Adrenal gland (tissue), 12 donors: ENCODE measurements around the gene DGKQ. TPM values are rescaled to one million over a fixed set of nuclear protein-coding genes. Genes with fewer than 3 reads are reported as not detected.
"Not testable (repeated sequence)": the region's sequence is repeated elsewhere in the genome, so short reads cannot be mapped to it uniquely, and the experiment has no call there.

Source experiments
- DNase-seq, 7 donors: peaks; one replicate each; pipeline ENCODE4 v3.0.0-alpha.2; 2019 to 2020
- H3K27ac ChIP-seq, 5 donors: fragments of 200-600 bp; sonication (generic) in 4 of 5; 1 replicate in 3 of 5; 2 replicates in 2 of 5; pipeline versions ENCODE4 v1.5.1 to v1.8.0; 2016 to 2020; ENCODE audit warnings: mild to moderate bottlenecking in 1 of 5
- H3K27me3 ChIP-seq: fragments of 200-600 bp; 2 replicates; pipeline ENCODE4 v1.8.0; 2021
- H3K36me3 ChIP-seq, 2 donors: fragments of 200-600 bp; replicated peaks in 1 of 2; 1 replicate in 1 of 2; 2 replicates in 1 of 2; pipeline versions ENCODE4 v1.5.1 to v1.8.0; 2018 to 2022
- H3K4me1 ChIP-seq, 2 donors: fragments of 200-600 bp; replicated peaks in 1 of 2; 1 replicate in 1 of 2; 2 replicates in 1 of 2; pipeline versions ENCODE4 v1.5.1 to v1.8.0; 2018 to 2021
- H3K4me3 ChIP-seq, 4 donors: fragments of 200-600 bp; sonication (generic) in 3 of 4; one replicate each; pipeline ENCODE4 v1.5.1; 2016 to 2018
- H3K9me3 ChIP-seq, 3 donors: fragments of 200-600 bp; sonication (generic) in 1 of 3; replicated peaks in 1 of 3; 1 replicate in 2 of 3; 2 replicates in 1 of 3; pipeline versions ENCODE4 v1.5.1 to v1.8.0; 2016 to 2021
- POLR2A ChIP-seq, 2 donors: fragments of 450-650 bp; IDR thresholded peaks; one replicate each; pipeline ENCODE4 v1.6.1; 2017; ENCODE audit warnings: antibody characterized with exemption in 2 of 2, mild to moderate bottlenecking in 2 of 2, moderate library complexity in 1 of 2
- WGBS, 4 donors: extraction: QIAGEN DNeasy Blood & Tissue Kit in 2 of 4; methylation state at CpG; one replicate each; pipeline versions ENCODE4 v1.1.5 to v1.1.7; 2013 to 2017; 5-methylcytosine and 5-hydroxymethylcytosine counted together
- intact Hi-C, 2 donors: fragments of 100-400 bp; cut with DNase I; formaldehyde crosslinking; loops; one replicate each; pipeline versions ENCODE4 v1.14.1 to v1.15.0; 2022 to 2023
- polyA plus RNA-seq, 3 donors: library from polyadenylated mRNA; stranded (reverse); fragments of 200-250 nt in 2 of 3; fragments of 350-450 nt in 1 of 3; fragmentation: Illumina TruSeq in 1 of 3; extraction: RNeasy Lipid Tissue Mini Kit (QIAGEN cat#74804) in 1 of 3; gene quantifications; one replicate each; pipeline ENCODE4 v1.2.3, GENCODE V29; 2013 to 2014
- total RNA-seq, 9 donors: library from RNA; depleted of rRNA in 4 of 9; stranded (reverse); fragments of >200 nt in 4 of 9; fragments of 120-200 nt in 1 of 9; fragmentation: NEBNext Ultra II Directional in 1 of 9; extraction: Animal tissue kit (Norgen Biotek cat#: 25700) in 1 of 9; gene quantifications; one replicate each; pipeline versions ENCODE4 v1.1.0 to v1.2.4, GENCODE V29; 2013 to 2023
- TF ChIP-seq, protein P1 (sequence below), 6 experiments: fragments of 450-650 bp in 4 of 6; fragments of 200-600 bp in 2 of 6; sonication (generic) in 1 of 6; IDR thresholded peaks; 1 replicate in 5 of 6; 2 replicates in 1 of 6; pipeline versions ENCODE4 v1.5.1 to v1.8.0; 2016 to 2021; ENCODE audit warnings: antibody characterized with exemption in 6 of 6, mild to moderate bottlenecking in 2 of 6, moderate library complexity in 1 of 6
- donor health status: healthy with polysubstance abuse.
- donor health status: Bipolar disorder and iron deficiency.
- donor health status: DM: yes; HTN: yes; CAD: no.
- donor health status: DM: no; HTN: no; CAD: no.
- donor health status: DM: no; HTN: no; CAD: no.
- donor health status: DM: yes; HTN: yes; CAD: no.

DGKQ gene
- total and polyA plus RNA-seq, 12 donors: 0.55 to 16.5 (median 12.5) TPM

GRCh38 chr4:947491-947971 is 25.8 kb downstream of the DGKQ start:
- Histone ChIP-seq H3K9me3 (no peaks in the 10 kb centered on the region), H3K4me1 (peaks cover 0 to 3% of the 10 kb centered on the region in 2 donors), H3K27ac (no peak overlapping the region), H3K36me3 (no peaks in the 10 kb centered on the region), H3K27me3 (no peaks in the 10 kb centered on the region), H3K4me3 (no peak overlapping the region)
- intact Hi-C loops: no loop called here
- TF ChIP-seq, protein P1, sequence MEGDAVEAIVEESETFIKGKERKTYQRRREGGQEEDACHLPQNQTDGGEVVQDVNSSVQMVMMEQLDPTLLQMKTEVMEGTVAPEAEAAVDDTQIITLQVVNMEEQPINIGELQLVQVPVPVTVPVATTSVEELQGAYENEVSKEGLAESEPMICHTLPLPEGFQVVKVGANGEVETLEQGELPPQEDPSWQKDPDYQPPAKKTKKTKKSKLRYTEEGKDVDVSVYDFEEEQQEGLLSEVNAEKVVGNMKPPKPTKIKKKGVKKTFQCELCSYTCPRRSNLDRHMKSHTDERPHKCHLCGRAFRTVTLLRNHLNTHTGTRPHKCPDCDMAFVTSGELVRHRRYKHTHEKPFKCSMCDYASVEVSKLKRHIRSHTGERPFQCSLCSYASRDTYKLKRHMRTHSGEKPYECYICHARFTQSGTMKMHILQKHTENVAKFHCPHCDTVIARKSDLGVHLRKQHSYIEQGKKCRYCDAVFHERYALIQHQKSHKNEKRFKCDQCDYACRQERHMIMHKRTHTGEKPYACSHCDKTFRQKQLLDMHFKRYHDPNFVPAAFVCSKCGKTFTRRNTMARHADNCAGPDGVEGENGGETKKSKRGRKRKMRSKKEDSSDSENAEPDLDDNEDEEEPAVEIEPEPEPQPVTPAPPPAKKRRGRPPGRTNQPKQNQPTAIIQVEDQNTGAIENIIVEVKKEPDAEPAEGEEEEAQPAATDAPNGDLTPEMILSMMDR (IDR thresholded peaks at IDR 0.05): no peak
- no peak for TF ChIP-seq POLR2A (IDR thresholded peaks at IDR 0.05)
- 90 to 95% (median 94%) methylated on average over 13 to 19 of the region's 19 CpGs for WGBS, 4 donors
- DNase-seq: peak in 2 of 7 donors; percentile 7 to 13

GRCh38 chr4:946517-947471 is 26.6 kb downstream of the DGKQ start:
- H3K4me1 ChIP-seq: peaks cover 0 to 3% of the 10 kb centered on the region in 2 donors
- no peaks in the 10 kb centered on the region for H3K36me3 ChIP-seq
- intact Hi-C loops: no loop called here
- 78 to 90% (median 83%) methylated on average over 54 to 62 of the region's 62 CpGs for WGBS, 4 donors
- no peak overlapping the region for H3K4me3 ChIP-seq
- no peaks in the 10 kb centered on the region for H3K9me3 ChIP-seq
- peak in 1 of 7 donors; percentile 11 for DNase-seq
- no peaks in the 10 kb centered on the region for H3K27me3 ChIP-seq
- H3K27ac ChIP-seq: no peak overlapping the region
- TF ChIP-seq, protein P1 (IDR thresholded peaks at IDR 0.05): no peak
- no peak for TF ChIP-seq POLR2A (IDR thresholded peaks at IDR 0.05)

DNA sequence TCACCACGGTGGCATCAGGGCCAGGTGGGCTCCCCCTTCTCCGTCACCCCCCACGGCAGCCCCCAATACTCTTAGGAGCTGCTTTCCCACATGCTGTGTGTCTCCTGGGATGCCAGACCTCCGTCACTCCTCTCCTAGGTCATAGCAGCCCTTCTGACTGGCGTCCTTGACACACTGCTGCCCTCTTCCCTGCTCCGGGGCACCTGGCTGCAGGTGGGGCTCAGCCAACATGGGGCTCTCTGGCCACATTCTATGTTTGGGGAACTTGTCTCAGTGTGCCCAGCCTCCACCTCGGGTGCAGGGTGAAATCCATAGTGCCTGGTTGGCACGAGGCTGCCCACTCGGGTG is 27.3 kb downstream of the DGKQ start:
- 62 to 75% (median 72%) methylated on average over 2 to 9 of the region's 9 CpGs for WGBS, 4 donors
- DNase-seq: no peak
- no peak for TF ChIP-seq POLR2A (IDR thresholded peaks at IDR 0.05)
- TF ChIP-seq, protein P1 (IDR thresholded peaks at IDR 0.05): no peak
- Histone ChIP-seq H3K4me1 (peaks cover 0 to 3% of the 10 kb centered on the region in 2 donors), H3K4me3 (no peak overlapping the region), H3K27ac (no peak overlapping the region), H3K36me3 (no peaks in the 10 kb centered on the region), H3K9me3 (no peaks in the 10 kb centered on the region), H3K27me3 (no peaks in the 10 kb centered on the region)
- intact Hi-C loops: no loop called here

- H3K27me3 ChIP-seq: no peaks in the 10 kb centered on the region
- H3K9me3 ChIP-seq: no peaks in the 10 kb centered on the region
- TF ChIP-seq, protein P1 (IDR thresholded peaks at IDR 0.05): no peak
- no peak for TF ChIP-seq POLR2A (IDR thresholded peaks at IDR 0.05)
- intact Hi-C loops: no loop called here
- no peak overlapping the region for H3K4me3 ChIP-seq
- H3K27ac ChIP-seq: no peak overlapping the region
- WGBS, 4 donors: 68 to 72% (median 70%) methylated on average over 28 of the region's 28 CpGs
- no peaks in the 10 kb centered on the region for H3K36me3 ChIP-seq
- DNase-seq: no peak
- H3K4me1 ChIP-seq: peaks cover 0 to 3% of the 10 kb centered on the region in 2 donors
Measured at GRCh38 chr4:945274-946102, 27.9 kb downstream of the DGKQ start.

DNA sequence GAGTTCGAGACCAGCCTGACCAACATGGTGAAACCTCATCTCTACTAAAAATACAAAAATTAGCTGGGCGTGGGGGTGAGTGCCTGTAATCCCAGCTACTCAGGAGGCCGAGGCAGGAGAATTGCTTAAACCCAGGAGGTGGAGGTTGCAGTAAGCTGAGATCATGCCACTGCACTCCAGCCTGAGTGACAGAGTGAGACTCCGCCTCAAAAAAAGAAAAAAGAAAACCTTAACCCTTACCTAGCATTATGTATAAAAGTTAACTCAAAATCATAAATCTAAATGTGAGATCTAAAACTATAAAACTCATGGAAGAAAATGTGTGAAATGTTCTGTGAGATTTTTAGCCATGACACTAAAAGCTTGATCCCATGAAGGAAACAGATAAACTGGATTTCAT is 33.9 kb downstream of the DGKQ start:
- H3K4me3 ChIP-seq, H3K9me3 ChIP-seq, DNase-seq, H3K27ac ChIP-seq, H3K4me1 ChIP-seq, H3K36me3 ChIP-seq, intact Hi-C loops, H3K27me3 ChIP-seq: not testable (repeated sequence)
- WGBS, 4 donors: 84 to 91% (median 89%) methylated on average over 3 to 4 of the region's 4 CpGs
